ENCODE measurements around the gene POGZ. TPM values are rescaled to one million over a fixed set of nuclear protein-coding genes. Genes with fewer than 3 reads are reported as not detected.
"Not testable (repeated sequence)": the region's sequence is repeated elsewhere in the genome, so short reads cannot be mapped to it uniquely, and the experiment has no call there.

POGZ gene
- total RNA-seq, 1 donor from 2014 or later = 37.7 TPM

- intact Hi-C loops (cut with DNase I); ATAC-seq; DNase-seq (ENCODE audit: missing footprints): not testable (repeated sequence)
Measured at GRCh38 chr1:151437396-151437795, 21.9 kb downstream of the POGZ start.

DNA sequence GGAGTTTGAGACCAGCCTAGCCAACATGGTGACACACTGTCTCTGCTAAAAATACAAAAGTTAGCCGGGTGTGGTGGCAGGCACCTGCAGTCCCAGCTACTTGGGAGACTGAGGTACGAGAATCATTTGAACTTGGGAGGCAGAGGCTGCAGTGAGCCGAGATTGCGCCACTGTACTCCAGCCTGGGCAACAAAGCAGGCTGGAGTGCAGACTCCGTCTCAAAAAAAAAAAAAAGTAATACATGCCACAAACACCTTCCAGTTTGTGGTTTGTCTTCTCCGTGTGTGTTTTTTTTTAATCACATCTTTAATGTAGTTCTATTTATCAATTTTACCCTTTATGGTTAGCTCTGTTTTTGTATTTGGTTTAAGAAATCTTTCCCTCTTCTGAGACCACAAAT lies 22.3 kb downstream of the POGZ start:
- intact Hi-C loops (cut with DNase I) = no loop called here
- no peak for DNase-seq (ENCODE audit: missing footprints)
- no peak for ATAC-seq

GRCh38 chr1:151435174-151435573 lies 24.1 kb downstream of the POGZ start:
- intact Hi-C loops (cut with DNase I) = no loop called here
- ATAC-seq (no peak), DNase-seq (ENCODE audit: missing footprints) (no peak)

DNA sequence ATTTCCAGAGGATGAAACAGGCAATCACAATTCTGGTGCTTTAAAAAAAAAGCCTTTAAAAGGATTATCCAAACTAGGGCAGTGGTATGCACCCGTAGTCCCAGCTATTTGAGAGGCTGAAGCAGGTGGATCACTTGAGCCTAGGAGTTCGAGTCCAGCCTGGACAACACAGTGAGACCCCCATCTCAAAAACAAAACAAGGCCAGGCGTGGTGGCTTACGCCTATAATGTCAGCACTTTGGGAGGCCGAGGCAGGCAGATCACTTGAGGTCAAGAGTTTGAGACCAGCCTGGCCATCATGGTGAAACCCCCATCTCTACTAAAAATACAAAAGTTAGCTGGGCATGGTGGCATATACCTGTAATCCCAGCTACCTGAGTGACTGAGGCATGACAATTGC lies 25.5 kb downstream of the POGZ start:
- DNase-seq (ENCODE audit: missing footprints); intact Hi-C loops (cut with DNase I); ATAC-seq: not testable (repeated sequence)

GRCh38 chr1:151428068-151428467 lies 31.2 kb downstream of the POGZ start:
- intact Hi-C loops (cut with DNase I) = no loop called here
- DNase-seq (ENCODE audit: missing footprints) = no peak
- no peak for ATAC-seq

DNA sequence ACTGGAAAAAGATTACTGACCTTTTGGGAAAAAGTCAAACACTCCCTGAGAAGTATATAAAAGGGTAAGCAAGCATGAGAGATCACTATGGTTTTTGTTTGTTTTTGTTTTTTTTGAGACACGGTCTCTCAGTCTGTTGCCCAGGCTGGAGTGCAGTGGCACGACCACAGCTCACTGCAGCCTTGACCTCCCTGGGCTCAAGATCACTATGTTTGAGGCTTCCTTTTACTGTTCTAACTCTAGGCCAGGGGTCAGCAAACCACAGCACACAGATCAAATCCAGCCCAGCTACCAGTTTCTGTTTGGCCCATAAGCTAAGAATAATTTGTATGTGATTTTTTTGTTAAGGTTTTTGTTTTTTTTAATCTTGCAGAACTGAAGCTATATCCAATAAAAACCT lies 34.2 kb downstream of the POGZ start:
- DNase-seq (ENCODE audit: missing footprints) (no peak), ATAC-seq (no peak)
- intact Hi-C loops (cut with DNase I) = no loop called here

DNA sequence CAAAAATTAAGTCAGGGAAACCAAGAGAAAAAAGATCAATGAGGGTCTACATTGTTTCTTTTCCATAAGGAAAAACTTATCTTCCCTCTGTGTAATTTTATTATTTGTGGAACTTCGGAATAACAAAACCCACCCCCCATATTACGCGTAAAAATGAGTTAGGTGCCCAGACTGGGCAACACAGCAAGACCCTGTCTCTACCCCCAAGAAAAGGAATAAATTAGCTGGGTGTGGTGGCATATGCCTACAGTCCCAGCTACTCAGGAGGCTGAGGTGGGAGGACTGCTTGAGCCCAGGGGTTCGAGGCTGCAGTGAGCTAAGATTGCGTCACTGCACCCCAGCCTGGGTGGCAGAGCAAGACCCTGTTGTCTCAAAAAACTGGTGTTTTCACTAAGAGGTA lies 39.5 kb downstream of the POGZ start:
- intact Hi-C loops (cut with DNase I) = no loop called here
- no peak for ATAC-seq
- no peak for DNase-seq (ENCODE audit: missing footprints)

DNA sequence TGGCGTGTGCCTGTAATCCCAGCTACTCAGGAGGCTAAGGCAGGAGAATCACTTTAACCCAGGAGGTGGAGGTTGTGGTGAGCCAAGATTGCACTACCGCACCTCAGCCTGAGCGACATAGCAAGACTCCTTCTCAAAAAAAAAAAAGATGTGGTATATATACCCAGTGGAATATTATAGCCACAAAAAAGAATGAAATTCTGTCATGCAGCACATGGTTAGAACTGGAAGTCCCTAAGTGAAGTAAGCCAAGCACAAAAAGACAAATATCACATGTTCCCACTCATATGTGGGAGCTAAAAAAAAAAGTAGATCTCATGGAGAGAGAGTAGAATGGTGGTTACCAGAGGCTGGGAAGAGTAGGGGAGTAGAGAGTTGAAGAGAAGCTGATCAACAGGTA lies 41.2 kb downstream of the POGZ start:
- intact Hi-C loops (cut with DNase I) = no loop called here
- DNase-seq (ENCODE audit: missing footprints) = no peak
- ATAC-seq = no peak

- ATAC-seq = peak; percentile 26
- intact Hi-C loops (cut with DNase I) = no loop called here
Measured at GRCh38 chr1:151416231-151416630, 43.1 kb downstream of the POGZ start.

GRCh38 chr1:151411884-151412283 lies 47.4 kb downstream of the POGZ start:
- ATAC-seq = no peak
- DNase-seq (ENCODE audit: missing footprints) = no peak
- intact Hi-C loops (cut with DNase I) = no loop called here

More at GRCh38 chr1:151416231-151416630, 43.1 kb downstream of the POGZ start:
- DNase-seq (ENCODE audit: missing footprints) = no peak

- ATAC-seq = no peak
- intact Hi-C loops (cut with DNase I) = no loop called here
- DNase-seq (ENCODE audit: missing footprints) = no peak
Measured at GRCh38 chr1:151408891-151409290, 50.4 kb downstream of the POGZ start.

- DNase-seq (ENCODE audit: missing footprints) = no peak
- no peak for ATAC-seq
- intact Hi-C loops (cut with DNase I) = no loop called here
Measured at GRCh38 chr1:151407304-151407703, 52.0 kb downstream of the POGZ start.

DNA sequence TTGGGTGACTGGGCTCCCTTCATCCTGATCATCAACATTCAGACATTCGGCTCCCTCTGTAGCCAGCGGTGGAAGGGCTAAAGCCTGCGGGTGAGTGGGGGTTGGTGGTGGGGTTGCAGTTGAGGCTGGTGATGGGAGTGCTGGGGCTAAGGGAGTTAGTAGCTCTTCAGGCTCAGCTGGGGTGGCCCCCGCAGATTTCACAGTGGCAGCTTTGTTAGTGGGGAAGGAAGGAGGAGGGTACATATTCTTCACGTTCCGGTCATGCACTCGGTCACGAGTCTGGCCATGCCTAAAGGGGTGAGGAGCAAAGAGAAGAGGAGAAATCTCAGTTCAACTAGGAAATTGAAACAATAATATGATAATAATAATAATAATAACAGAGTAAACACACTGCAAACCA lies 53.1 kb downstream of the POGZ start:
- no peak for ATAC-seq
- intact Hi-C loops (cut with DNase I) = no loop called here
- no peak for DNase-seq (ENCODE audit: missing footprints)

GRCh38 chr1:151405187-151405951 lies 53.9 kb downstream of the POGZ start:
- DNase-seq (ENCODE audit: missing footprints) (no peak), ATAC-seq (peak; percentile 54)
- intact Hi-C loops (cut with DNase I) = no loop called here

- intact Hi-C loops (cut with DNase I) = no loop called here
- no peak for ATAC-seq
- no peak for DNase-seq (ENCODE audit: missing footprints)
Measured at GRCh38 chr1:151403612-151404011, 55.7 kb downstream of the POGZ start.

DNA sequence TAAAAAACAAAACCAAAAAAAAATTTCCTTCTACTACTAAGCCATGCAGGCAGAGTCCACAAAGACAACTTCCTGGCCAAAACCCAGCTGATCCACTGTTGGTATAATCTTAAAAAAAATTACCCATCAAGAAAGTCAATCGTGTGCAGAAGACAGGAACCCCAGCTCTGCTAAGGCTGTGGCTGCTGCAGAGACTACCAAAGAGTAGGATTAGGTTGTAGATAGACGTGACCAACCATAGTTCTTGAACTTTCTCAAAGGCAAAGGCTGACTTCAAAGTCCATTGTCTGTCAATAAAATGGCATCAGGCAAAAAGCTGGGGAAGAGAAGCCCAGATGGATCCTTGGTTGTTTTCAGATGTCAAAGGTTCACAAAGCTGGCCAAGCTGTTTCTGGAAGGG lies 56.5 kb downstream of the POGZ start:
- ATAC-seq (no peak), DNase-seq (ENCODE audit: missing footprints) (no peak)
- intact Hi-C loops (cut with DNase I) = no loop called here

DNA sequence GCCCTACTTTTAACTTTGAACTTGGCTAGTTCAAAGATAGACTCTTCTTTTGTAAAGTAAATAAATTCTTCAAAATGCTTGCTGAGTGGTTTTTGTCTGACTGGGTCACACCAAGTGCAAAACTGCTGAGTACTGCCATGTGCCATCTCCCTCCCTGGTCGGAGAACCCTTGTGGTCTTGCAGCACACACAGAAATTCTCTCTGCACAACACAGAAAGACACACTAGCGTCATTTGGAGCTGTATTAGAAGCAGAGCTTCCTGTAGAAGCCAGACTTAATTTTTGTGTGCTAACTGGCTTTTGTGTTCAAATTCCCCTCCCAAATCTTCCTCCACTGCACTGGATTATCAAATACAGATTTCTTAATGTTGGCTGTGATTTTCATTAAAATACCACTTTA lies 57.4 kb downstream of the POGZ start:
- intact Hi-C loops (cut with DNase I) = no loop called here
- DNase-seq (ENCODE audit: missing footprints) = no peak
- ATAC-seq = no peak

GRCh38 chr1:151401125-151401788 lies 58.0 kb downstream of the POGZ start:
- intact Hi-C loops (cut with DNase I) = no loop called here
- ATAC-seq (no peak), DNase-seq (ENCODE audit: missing footprints) (no peak)

- ATAC-seq = peak; percentile 93
- peak; percentile 79 for DNase-seq (ENCODE audit: missing footprints)
- intact Hi-C loops (cut with DNase I) = loop anchor here (1.0 to 5.0 kb wide), 4 partner anchors 27 to 118 kb away; partner anchors contain the start of gene SELENBP1
Measured at GRCh38 chr1:151399324-151400171, 59.7 kb downstream of the POGZ start, which contains the start of gene PSMB4. Gene PSMB4, plus strand, starts transcription at chr1:151399573. Its CDS starts 15 bp downstream, at chr1:151399588.

Measured in Right ventricle myocardium inferior (tissue), 1 donor.